Stimulated activated CD4-positive, alpha-beta T cell treated with anti-CD3 and anti-CD28 coated beads, Interleukin-15, amount 100 ng/mL, for 24 hours (primary cell): Measurements from ENCODE around the gene TRERF1.
"Not testable (repeated sequence)": the region's sequence is repeated elsewhere in the genome, so short reads cannot be mapped to it uniquely, and the experiment has no call there.

Source experiments
- DNase-seq: peaks from one replicate; pipeline ENCODE4 v3.0.0-alpha.2; 2020

Gene TRERF1

DNA sequence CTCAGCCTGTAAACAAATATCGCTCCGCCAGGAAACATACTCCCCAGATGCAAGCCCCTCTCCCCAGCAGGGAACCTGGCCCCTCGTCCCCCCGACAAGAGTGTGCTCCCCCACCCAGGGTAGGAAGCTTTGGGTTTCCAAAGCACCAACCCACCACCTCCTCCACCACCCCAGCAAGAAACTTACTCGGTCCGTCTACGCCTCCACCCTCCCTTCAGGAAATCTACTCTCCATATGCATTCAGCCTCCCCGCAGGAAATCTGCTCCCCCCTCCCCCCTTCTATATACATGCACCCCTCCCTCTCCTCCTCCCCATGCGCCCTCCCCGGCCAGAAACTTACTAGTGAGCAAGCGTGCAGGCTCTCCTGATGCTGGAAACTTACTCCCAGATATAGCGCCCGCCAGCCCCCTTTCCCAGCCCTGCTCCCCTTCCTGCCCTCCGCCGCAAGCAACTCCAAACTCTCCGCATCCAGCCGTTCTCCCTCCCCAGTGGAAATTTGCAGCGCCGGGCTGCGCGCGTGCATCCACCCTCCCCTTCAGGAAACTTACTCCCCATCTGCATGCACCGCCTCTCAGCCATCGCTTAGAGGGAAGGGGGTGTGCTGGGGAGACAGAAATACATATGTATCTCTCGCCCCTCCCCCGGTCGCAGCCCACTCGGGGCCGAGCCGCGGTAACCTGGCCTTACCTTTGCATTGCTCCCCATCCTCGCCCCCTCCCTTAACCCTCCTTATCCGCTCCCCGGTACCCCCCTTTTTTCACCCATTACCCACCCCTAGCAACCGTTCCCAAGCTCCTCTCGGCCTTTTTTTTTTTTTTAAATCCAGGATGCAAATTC lies at the start of gene TRERF1:
Gene TRERF1 (minus strand): TSS at position 594 of the 838 bp plus-strand sequence. CDS start 182,336 bp downstream, outside the sequence.
- peak; percentile 66 for DNase-seq

- no peak for DNase-seq
Observed at GRCh38 chr6:42498473-42499128, 46.9 kb upstream of the TRERF1 start.

- DNase-seq, result no peak
Observed at GRCh38 chr6:42493914-42494539, 42.3 kb upstream of the TRERF1 start.

GRCh38 chr6:42488129-42488528 lies 36.4 kb upstream of the TRERF1 start:
- no peak for DNase-seq

- DNase-seq, result no peak
Observed at GRCh38 chr6:42484261-42484660, 32.5 kb upstream of the TRERF1 start.

- DNase-seq, result no peak
Observed at GRCh38 chr6:42482174-42482573, 30.4 kb upstream of the TRERF1 start.

DNA sequence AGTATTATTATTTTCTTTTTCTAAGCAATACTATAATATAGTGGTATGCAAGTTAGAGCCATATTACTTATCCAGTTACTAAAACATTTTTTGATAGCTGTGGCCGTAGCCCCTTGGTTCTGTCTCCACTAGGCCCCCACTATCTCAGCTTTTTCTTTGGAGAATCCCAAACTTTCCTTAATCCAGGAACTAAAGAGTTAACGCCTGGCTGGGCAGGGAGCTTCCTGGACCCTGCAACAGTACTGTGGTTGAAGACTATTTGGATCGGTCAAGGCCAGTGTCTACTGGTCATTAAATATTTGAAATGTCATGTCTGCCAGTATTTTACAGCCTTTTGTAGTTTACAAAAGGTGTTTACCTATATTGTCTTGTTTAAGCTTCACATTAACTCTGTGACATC lies 20.0 kb upstream of the TRERF1 start:
- DNase-seq, result no peak

GRCh38 chr6:42471142-42471541 lies 19.4 kb upstream of the TRERF1 start:
- DNase-seq, result no peak

DNA sequence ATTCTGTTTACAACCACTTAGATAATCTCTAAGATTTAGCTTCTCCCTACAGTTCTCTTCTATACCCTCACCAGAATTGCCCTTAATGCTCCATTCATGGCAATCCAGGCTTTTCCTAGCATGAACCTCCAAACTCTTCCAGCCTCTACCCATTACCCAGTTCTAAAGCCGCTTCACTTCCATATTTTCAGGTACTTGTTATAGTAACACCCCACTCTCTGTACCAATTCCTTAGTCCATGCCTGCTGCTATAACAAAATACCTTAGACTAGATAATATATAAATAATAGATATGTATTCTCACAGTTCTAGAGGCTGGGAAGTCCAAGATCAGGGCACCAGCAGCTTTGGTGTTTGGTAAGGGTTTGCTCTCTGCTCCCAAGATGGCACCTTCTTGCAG lies 16.5 kb upstream of the TRERF1 start:
- no peak for DNase-seq

DNA sequence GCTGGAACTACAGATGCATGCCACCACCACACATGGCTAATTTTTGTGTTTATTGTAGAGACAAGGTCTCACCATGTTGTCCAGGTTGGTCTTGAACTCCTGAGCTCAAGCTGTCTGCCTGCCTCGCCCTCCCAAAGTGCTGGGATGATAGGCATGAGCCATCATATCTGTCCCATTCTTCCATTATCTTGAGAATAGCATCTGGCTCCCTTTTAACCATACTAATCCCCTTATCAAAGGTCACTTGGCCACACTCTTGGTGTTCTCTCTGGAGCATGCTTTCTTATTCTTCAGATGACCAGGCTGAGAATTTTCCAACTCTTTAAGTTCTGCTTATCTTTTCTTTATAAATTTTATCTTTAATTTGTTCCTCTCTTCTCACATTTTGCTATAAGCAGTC lies 15.9 kb upstream of the TRERF1 start:
- DNase-seq, result no peak

GRCh38 chr6:42466470-42466869 lies 14.7 kb upstream of the TRERF1 start:
- DNase-seq, result not testable (repeated sequence)

DNA sequence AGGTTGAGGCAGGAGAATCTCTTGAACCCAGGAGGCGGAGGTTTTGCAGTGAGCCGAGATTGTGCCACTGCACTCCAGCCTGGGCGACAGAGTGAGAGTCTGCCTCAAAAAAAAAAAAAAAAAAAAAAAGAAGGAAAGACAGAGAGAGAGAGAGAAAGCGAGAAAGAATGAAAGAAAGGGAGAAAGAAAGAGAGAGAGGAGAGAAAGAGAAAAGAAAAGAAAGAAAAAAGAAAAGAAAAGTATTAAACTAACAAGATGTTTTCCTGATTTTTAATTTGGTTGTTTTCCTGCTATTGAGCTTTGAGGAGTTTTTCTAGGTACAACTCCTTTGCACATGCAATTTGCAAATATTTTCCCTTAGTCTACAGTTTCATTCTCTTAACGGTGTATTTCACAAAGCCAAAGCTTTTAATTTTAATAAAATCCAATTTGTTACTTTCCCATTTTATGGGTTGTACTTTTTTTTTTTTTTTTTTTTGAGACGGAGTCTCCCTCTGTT lies 10.8 kb upstream of the TRERF1 start:
- DNase-seq, result no peak

- DNase-seq, result no peak
Observed at GRCh38 chr6:42460883-42461282, 9.2 kb upstream of the TRERF1 start.

- DNase-seq, result no peak
Observed at GRCh38 chr6:42459888-42460287, 8.2 kb upstream of the TRERF1 start.

DNA sequence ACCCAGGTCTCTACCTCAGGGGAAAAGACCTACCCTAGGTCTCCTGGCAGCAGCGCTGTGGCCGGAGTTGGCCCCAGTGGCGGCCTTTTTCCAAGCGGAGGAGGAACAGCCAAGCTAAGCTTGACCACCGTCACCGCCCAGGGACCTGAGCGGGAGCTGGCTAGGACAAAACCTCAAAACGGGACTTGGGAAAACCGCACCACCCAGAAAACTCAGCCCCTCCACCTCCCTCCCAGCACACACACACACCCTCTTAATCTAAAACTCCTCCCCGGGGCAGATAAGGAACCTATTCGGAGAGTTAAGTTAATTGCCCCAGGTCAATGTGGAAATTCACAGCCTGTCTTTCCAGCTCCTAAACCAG lies 2.7 kb upstream of the TRERF1 start:
- DNase-seq, result no peak

GRCh38 chr6:42453654-42454427 lies 2.1 kb upstream of the TRERF1 start:
- DNase-seq, result peak; percentile 24

- DNase-seq, result peak; percentile 88
Observed at GRCh38 chr6:42453031-42453653, 1.4 kb upstream of the TRERF1 start.

GRCh38 chr6:42452171-42453030 lies 675 bp upstream of the TRERF1 start:
- DNase-seq, result peak; percentile 65

GRCh38 chr6:42450477-42451332 lies 1.0 kb downstream of the TRERF1 start:
- peak; percentile 53 for DNase-seq

DNA sequence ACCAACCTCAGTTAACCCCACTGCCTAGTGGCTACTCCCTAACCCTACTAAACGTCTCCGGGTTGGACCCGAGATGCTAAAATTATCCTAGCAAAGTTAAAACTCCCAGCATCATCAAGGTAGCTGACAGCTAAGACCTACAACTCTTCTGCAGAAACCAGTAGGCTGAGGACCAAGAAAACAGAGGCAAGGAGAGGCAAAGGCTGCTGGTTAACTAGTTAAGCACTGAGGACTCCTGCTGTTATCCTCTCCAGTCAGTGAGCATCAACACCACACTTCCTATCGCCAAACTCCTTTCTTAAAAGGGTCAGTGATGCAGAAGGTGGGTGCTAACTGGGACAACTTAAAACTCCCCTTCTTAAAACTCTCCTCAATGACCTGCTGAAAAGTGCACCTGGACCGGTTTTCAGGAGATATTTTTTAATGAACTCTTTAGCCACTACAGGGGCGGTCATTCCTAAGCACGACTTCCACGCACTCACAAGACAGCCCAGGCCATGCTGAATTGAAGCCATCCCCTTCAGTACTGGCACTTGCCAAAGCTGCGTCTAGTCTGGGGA lies 1.7 kb downstream of the TRERF1 start:
- DNase-seq, result no peak
